CD4-positive, alpha-beta T cell treated with Interleukin-1 beta for 1 hour (primary cell): Measurements from ENCODE around the gene NT5M.
"Not testable (repeated sequence)": the region's sequence is repeated elsewhere in the genome, so short reads cannot be mapped to it uniquely, and the experiment has no call there.

ENCODE experiments used
- DNase-seq, 2 donors: peaks; one replicate each; pipeline ENCODE4 v3.0.0-alpha.2; 2020 to 2022

Gene NT5M

DNA sequence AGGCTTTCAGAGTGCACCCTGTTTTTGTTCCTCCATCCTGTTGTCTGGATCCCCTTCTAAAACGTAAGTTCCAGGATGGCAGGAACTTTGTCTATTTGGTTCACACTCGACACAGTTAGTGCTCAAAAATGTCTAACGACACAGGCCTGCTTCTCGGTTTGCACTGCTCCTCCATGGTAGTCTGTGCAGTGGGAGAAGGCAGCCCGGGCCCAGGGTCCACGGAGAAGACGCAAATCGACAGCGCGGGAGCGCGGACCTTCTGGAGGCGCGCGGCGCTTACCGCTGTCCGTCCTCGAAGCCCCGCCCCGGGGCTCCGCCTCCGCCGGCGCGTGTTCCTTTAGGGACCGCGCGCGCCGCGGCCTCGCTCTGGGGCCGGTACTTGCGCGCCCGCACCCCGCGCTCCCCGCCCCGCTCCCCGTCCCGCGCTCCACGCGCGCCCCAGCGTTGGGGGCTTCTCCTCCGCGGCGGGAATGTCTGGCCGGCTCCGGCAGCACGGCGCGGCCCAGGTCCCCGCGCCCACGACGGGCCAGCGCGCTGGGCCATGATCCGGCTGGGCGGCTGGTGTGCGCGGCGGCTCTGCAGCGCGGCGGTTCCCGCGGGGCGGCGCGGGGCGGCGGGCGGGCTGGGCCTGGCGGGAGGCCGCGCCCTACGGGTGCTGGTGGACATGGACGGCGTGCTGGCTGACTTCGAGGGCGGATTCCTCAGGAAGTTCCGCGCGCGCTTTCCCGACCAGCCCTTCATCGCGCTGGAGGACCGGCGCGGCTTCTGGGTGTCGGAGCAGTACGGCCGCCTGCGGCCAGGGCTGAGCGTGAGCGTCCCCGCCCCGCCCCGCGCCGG is at the start of gene NT5M:
NT5M (plus strand) TSS at position 364 of the 837 bp plus-strand sequence; CDS start at position 542, 178 bp downstream.
- peak; percentile 58 to 66 for DNase-seq

DNA sequence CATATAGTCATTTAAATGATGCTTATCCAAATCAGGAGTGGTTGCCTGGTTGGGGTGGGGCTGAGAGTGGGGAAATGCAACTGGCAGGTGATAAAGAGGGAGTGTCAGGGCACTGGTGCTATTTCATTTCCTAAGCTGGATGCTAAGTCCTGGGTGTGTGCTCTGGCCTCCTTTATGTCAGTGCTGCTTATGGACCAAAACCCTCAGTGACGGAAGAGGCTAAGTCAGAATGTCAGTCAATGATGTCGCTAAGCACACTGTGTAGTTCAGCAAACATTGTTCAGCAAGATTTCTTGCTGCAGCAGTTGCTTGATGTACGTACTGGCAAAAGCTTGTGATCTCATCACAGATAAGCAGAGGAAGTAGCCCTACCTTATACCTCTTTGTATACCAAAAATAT is 49.8 kb upstream of the NT5M start:
- no peak for DNase-seq

DNA sequence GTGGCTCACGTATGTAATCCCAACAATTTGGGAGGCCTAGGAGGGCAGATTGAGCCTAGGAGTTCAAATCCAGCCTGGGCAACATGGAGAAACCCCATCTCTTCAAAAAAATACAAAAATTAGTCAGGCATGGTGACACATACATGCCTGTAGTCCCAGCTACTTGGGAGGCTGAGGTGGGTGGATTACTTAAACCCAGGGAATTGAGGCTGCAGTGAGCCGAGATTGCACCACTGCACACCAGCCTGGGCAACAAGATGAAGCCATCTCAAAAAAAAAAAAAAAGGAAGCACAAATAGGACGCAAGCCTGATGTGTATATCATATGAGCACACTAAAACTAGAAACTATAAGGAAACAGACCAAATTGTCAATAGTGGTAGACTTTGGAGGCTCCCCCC is 49.1 kb upstream of the NT5M start:
- no peak for DNase-seq

DNA sequence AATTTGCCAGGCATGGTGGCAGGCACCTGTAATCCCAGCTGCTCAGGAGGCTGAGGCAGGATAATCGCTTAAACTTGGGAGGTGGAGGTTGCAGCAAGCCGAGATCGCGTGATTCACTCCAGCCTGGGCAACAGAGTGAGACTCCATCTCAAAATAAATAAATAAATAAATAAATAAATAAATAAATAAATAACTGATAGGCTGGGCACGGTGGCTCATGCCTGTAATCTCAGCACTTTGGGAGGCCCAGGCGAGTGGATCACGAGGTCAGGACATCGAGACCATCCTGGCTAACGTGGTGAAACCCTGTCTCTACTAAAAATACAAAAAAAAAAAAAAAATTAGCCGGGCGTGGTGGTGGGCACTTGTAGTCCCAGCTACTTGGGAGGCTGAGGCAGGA is 47.5 kb upstream of the NT5M start:
- DNase-seq, result not testable (repeated sequence)

DNA sequence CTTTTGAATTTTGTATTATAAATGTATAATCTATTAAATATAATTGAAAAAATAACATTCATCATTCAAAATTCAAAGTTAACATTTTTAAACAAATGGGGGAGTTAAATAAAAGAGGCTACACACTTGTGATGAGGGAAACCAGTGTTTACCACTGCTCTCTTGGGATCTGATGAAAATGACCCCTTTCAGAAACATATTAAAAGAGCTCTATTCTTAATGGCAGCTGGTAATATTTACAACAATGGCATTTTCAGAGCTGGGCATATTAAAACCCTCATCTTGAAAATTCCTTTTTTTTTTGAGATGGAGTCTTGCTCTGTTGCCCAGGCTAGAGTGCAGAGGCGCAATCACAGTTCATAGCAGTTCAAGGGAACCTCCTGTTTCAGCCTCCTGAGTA is 46.9 kb upstream of the NT5M start:
- DNase-seq, result no peak

DNA sequence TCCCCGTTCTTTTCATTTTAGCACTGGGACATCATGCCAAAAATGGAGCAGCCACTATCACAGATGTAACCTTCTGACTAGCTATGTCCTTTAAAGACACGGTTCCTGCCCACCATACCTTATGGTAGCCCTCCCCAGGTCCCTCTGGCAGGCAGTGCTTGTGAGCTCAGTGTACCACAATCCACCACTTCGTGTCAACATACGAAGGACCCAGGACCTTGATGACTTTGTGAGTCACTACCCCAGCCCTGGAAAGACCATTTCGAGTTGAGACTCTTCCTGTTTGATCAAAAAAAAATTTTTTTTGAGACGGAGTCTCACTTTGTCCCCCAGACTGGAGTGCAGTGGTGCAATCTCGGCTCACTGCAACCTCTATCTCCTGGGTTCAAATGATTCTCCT is 45.2 kb upstream of the NT5M start:
- DNase-seq, result no peak

DNA sequence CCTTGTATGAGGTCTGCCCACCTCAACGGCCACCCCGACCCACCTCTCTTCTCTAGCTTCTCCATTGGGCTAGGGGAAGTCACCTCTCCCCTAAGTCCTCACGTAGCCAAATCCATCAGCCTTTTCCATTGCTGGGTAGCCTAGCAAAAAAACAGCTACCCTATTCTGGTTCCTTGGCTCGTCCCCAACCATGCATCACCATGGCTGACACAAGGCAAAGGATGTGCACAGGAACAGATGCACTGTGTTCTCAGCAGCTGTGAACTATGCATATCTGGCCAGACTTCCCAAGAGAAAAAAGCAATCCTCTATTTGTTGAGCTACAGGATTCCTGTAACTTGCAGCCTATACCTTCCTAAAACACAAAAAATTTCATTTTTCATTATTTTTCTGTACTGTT is 44.2 kb upstream of the NT5M start:
- DNase-seq, result no peak

DNA sequence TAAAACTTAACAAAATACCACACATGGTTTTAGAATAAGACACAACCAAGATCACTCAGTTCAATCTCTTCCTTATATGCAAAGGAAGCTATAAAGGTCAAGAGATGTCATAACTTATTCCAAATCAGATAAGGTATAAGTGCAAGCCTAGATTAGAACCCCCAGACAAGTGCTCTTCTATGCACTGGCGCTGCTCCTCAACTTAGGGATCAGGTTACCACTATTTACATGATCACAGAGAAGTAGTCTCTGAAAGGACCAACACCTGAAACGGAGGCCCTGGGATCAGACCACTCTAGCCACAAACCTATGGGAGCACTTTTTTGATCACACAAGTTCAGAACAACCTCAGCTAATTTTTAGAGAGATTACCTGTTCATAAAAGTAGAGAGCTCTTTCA is 38.7 kb upstream of the NT5M start:
- DNase-seq, result no peak

DNA sequence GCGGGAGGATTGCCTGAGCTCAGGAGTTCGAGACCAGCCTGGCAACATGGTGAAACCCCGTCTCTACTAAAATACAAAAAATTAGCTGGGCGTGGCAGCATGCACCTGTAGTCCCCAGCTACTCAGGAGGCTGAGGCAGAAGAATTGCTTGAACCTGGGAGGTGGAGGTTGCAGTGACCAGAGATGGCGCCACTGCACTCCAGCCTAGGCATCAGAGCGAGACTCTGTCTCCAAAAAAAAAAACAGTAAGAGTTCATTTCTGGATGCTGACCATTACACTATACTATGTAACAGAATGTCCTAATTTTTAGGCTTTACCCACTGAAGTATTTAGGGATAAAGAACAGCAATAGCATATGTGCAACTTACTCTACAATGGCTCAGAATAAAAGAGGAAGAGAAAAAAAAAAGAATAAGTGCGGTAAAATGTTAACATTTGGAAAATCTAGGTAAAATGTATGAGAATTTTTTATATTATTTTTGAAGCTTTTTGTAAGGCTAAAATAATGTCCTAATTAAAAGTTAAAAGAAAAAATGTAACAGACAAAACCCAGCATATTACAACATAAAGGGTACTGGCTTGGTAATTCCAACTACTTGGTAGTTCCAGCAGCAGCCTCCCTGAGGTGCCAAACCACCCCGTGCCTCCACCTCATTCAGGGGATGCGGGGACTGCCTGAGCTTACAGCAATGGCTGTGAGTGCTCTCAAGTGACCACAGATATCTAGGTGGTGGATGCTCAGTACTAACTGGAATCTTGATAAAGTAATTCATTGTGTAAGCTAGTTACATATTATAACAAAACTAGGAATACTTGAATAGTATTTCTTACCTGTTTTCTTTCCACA is 33.0 kb upstream of the NT5M start:
- peak; percentile 8 to 17 for DNase-seq

DNA sequence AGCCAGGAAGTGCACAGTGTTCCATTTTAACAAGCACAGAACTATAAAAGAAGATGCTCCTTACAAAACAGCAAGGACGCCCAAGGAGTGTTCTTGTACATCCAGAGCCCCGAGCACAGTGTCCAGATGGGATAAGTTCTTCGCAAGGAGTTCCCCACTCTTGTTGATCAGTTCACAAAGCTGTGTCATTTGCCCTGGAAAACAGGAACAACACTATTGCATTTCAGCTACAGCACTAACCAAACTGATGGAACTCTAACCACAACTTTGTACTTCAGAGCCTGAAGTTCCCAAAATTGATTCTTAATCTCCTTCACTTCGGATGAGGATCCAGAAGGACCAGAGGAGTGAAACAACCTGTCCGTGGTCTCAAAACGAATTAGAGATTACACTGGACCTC is 27.2 kb upstream of the NT5M start:
- DNase-seq, result no peak

DNA sequence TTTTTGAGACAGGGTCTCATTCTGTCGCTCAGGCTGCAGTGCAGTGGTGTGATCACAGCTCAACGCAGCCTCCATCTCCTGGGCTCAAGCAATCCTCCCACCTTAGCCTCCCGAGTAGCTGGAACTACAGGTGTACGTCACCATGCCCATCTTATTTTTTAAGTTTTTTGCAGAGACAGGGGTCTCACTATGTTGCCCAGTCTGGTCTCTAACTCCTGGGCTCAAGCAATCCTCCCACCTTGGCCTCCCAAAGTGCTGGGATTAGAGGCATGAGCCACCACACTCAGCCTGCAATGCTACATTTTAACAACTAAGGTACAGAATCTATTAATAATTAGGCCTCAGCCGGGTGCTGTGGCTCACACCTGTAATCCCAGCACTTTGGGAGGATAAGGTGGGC is 25.7 kb upstream of the NT5M start:
- DNase-seq, result not testable (repeated sequence)

DNA sequence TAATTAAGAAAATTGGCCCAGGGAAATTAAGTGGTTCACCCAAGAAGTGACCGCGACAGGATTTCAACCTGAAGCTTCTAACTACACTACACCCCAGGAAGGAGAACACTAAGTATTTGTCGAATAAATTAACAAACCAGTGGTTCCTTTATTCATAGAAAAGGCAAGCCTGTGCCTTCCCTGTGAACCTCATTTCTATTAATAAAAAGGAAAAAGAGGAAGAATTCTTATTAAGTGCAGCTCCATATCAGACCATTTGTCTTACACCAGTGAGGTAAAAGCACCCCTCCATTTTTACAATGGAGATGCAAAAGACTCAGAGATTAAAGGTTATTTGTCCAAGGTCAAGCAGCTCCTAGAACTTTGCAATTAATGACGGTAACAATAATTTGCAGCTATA is 23.9 kb upstream of the NT5M start:
- no peak for DNase-seq

DNA sequence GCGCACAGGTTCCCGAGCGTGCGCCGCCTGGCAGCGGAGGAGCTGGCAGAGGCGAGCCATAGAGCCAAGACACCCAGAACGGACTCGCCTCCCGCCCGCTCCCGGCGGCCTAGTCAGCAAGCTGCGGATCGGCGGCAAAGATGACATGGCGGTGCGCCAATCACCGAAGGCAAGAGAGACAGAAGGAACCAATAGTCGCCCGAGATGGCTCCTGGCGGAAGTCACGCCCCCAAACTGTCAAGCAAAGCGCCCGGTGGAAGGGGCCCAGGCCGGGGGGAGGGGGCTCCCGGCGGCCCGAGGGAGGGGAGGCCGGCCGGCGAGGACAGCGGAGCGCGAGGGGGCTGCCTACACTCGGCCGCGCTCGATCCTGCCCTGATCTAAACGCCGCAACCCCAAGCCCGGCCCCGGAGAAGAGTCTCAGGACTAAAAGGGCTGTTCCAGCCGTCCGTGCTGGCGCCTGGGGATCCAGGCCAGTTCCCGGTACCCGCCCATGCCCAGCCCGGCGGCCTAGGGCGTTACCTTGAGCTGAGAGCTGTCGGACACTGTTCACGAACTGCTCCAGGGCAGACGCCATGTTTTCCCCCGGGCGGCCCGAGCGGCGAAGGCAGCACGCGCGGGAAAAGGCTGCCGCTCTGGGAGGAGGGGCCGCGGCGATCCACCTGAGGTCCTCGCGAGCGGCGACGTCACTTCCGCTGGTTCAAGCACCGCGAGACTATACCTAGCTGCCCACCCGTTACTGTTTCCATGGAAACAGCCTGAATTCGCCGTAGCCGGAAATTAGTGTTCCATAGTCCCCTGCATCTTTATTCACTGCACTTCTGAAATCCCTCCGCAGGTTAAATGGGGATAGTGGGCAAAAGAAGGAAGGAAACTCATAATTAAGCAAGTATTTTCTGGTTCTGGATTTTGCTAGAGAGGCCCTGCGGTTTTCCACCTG is 22.3 kb upstream of the NT5M start, which contains the start of gene COPS3:
COPS3 (minus strand) TSS at position 634 of the 937 bp plus-strand sequence; CDS start at position 574, 60 bp downstream.
- peak; percentile 97 for DNase-seq

DNA sequence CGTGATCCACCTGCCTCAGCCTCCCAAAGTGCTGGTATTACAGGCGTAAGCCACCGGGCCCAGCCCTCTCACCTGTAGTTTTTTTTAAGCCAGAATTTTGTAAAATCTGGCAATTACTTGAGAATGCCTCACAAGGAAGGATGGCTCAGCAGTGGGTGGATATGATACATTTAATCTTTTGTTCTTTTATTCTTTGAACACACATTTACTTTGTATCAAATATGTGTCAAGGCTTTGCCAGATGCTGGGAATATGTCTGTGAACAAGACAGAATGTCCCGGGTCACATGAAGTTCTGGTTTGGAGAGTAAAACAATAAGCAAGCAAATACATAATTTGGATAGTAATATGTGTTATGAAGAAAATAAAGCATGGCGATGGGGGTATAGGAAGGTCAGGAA is 17.2 kb upstream of the NT5M start:
- no peak for DNase-seq

DNA sequence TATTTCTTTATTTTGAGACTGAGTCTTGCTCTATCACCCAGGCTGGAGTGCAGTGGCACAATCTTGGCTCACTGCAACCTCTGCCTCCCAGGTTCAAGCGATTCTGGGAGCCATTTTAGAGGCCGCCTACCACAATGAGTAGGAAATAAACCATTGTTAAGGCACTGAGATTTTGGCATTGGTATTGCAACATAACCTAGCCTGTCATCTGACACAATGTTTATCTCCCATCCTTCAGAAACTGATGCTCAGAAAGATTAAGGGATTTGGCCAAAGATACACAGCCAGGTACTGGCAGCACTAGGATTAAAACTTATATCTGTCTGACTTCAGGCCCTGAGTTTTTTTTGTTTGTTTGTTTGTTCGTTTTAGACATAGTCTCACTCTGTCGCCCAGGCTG is 14.1 kb upstream of the NT5M start:
- no peak for DNase-seq

DNA sequence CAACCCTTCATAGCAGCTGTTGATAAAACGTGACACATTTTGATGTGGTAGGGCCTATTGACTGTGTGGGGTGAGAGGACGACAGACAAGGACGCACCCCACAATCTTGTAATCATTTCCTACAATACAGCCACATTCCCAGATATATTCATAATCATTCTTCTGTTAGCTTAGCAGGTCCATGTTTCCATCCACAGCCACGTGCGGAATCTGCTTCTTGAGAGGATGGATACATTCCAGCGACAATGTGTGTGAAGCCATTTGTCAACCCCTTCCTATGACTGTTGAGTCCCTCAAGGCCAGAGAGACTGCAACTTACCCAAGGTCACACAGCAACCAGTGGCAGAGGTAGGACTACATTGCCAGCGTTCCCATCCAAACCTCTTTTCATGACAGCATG is 13.5 kb upstream of the NT5M start:
- no peak for DNase-seq

DNA sequence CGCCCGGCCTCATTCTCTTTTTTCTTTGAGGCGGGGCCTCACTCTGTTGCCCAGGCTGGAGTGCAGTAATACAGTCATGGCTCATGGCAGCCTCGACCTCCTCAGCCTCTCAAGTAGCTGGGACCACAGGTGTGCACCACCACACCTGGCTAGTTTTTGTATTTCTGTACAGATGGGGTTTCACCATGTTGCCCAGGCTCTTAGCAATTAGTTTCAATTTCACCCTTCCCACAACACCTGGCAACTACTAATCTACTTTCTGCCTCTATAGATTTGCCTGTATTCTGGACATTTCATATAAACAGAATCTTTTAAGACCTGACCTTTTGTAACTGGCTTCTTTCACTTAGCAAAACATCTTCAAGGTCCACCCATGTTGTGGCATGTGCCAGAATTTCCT is 8.0 kb upstream of the NT5M start:
- DNase-seq, result no peak

DNA sequence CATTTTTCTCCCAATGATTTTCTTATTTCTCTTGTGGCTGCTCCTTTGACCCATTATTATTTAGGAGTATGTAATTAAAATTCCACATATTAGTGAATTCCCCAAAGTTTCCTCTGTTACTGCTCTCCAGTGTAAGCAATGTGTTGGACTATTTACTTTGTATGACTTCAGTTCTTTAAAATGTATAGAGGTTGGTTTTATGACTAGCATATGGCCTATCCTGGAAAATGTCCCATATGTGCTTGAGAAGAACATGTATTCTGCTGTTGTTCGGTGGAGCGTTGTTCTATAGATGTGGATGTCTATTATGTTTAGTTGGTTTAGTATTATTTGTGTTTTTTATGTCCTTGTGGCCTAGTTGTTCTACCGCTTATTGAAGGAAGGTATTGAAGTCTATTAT is 6.0 kb upstream of the NT5M start:
- no peak for DNase-seq

DNA sequence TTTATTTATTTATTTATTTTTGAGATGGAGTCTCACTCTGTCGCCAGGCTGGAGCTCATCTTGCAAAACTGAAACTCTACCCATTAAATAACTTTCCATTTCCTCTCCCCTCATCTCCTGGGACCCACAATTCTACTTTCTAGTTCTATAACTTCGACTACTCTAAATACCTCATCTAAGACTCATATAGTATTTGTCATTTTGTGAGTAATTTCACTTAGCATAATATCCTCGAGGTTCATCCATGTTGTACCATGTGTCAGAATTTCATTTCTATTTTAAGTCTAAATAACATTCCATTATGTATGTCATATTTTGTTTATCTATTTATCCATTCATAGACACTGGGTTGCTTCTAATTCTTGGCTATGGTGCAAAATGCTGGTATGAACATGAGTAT is 5.1 kb upstream of the NT5M start:
- no peak for DNase-seq

DNA sequence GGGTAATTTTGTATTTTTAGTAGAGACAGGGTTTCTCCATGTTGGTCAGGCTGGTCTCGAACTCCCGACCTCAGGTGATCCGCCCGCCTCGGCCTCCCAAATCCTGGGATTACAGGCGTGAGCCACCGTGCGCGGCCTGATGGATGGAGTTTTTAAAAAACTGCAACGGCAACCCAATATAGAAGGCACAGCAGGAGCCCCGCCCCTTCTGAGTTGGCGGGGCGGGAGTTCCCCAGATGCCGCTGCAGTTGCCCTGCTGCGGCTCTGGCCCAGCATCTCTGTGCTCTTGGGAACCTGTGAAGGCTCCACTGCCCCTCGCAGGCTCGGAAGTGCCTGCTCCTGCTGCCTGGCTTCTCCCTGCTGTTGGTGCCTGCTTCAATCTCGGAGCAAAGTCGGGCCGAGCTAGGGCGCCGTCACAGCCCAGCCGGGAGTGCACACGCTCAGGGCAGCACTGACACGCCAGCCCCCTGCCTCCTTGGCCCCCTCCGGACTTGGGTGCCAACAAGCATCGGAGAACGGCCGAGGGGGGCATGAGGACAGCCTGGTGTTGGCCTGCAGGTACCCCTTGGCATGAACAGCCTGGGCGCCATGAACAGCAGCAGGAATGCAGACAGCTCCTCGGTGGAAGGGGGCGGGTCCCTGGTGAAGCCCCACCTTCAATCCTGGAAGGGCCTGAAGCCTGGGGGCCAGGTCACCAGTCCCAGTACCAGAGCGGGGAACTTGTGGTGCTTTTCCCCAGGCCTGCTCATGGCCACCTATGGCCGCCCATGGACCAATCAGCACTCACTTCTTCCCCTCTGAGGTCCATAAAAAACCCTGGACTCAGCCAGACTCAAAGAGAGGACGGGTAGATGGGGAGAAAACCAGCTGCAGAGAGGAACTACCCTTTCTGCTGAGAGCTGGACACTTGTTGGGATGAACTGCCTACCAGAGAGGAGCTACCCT is 2.3 kb upstream of the NT5M start:
- DNase-seq, result peak; percentile 50

DNA sequence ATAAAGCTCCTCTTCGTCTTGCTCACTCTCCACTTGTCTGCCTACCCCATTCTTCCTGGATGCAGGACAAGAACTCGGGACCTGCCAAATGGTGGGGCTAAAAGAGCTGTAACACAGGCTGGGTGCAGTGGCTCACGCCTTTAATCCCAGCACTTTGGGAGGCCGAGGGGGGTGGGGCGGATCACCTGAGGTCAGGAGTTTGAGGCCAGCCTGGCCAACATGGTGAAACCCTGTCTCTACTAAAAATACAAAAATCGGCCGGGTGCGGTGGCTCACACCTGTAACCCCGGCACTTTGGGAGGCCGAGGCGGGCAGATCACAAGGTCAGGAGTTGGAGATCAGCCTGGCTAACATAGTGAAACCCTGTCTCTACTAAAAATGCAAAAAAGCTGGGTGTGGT is 1.5 kb upstream of the NT5M start:
- DNase-seq, result not testable (repeated sequence)
